HUES48 (cell line): ENCODE results near the gene AHCYL1.
A peak's percentile ranks its signal among the peaks of the same experiment; 100 is the strongest.

Source experiments
- H3K27ac ChIP-seq: one replicate; pipeline ENCODE4 v1.7.0; 2013; ENCODE audit warnings: low read depth, low read length, inconsistent platforms
- H3K27me3 ChIP-seq: 2 replicates; pipeline ENCODE4 v1.6.1; 2013; ENCODE audit warnings: mild to moderate bottlenecking, low read length; ENCODE audit not compliant: control insufficient read depth, insufficient read depth
- H3K36me3 ChIP-seq: 2 replicates; pipeline ENCODE4 v1.6.1; 2013; ENCODE audit warnings: low read length; ENCODE audit not compliant: control insufficient read depth, insufficient read depth
- H3K4me1 ChIP-seq: 2 replicates; pipeline ENCODE4 v1.6.1; 2013; ENCODE audit warnings: mild to moderate bottlenecking, low read length; ENCODE audit not compliant: control insufficient read depth, insufficient read depth
- H3K4me3 ChIP-seq: 2 replicates; pipeline ENCODE4 v1.5.1; 2013; ENCODE audit warnings: mild to moderate bottlenecking, low read depth, low read length
- H3K9ac ChIP-seq: 2 replicates; pipeline ENCODE4 v1.6.1; 2013; ENCODE audit warnings: mild to moderate bottlenecking, low read depth, low read length, moderate library complexity
- H3K9me3 ChIP-seq: 2 replicates; pipeline ENCODE4 v1.6.1; 2013; ENCODE audit warnings: low read length; ENCODE audit not compliant: control insufficient read depth, insufficient read depth

AHCYL1 gene

DNA sequence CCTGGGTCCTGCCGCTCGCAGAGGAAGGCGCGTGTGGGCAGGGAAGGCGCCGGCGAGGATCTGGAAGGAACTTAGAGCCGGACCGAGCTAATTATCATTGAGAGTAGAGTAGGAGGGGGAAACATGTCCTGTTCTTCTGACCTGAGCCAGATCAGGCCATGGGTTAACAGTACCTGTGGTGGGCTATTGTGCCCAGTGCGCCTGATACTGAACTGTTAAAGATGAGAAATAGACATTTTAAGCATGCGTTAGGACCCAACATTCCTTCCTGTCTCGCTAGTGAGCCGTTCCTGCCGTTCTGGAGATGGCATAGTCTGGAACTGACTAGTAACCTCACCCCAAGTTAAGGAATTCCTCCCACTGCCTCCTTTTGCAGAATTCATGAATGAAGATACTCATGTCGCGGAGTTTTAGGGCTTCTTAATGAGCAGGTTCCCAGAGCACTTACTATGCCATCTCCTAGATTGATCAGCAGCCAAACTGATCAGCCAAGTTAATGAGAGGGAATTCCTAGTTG lies 50.7 kb downstream of the AHCYL1 start:
- H3K9ac ChIP-seq: peak overlapping the region; percentile 75
- H3K9me3 ChIP-seq: no peaks in the 10 kb centered on the region
- H3K4me3 ChIP-seq: peak overlapping the region; percentile 87
- no peaks in the 10 kb centered on the region for H3K27me3 ChIP-seq
- peak overlapping the region; percentile 84 for H3K27ac ChIP-seq
- peaks cover 33% of the 10 kb centered on the region for H3K36me3 ChIP-seq
- H3K4me1 ChIP-seq: peaks cover 20% of the 10 kb centered on the region

DNA sequence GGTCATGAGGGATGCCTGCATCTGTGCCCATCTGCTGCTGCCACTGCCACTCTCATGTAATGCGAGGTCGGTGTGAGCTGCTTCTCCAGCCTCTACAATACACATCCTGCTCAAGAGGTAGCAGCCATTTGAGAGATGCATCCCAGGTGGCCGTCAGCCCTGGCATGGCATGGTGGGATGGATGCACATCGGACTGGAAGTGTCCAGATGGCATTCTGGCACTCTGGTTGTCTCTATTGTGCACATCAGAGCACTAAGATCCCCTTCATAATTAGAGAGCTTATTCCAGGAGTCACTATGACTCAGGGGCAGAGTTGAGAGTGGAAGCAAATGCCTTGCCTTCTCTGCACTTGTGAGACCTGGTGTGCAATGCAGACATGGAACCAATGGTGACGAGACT lies 53.7 kb downstream of the AHCYL1 start:
- Histone ChIP-seq H3K9me3 (no peaks in the 10 kb centered on the region), H3K9ac (no peak overlapping the region), H3K4me3 (no peak overlapping the region), H3K27ac (no peak overlapping the region), H3K36me3 (peaks cover 63% of the 10 kb centered on the region), H3K4me1 (peaks cover 12% of the 10 kb centered on the region), H3K27me3 (no peaks in the 10 kb centered on the region)

- Histone ChIP-seq H3K4me1 (peaks cover 4% of the 10 kb centered on the region), H3K9me3 (no peaks in the 10 kb centered on the region), H3K27me3 (no peaks in the 10 kb centered on the region), H3K9ac (no peak overlapping the region), H3K36me3 (peaks cover 76% of the 10 kb centered on the region), H3K27ac (no peak overlapping the region), H3K4me3 (no peak overlapping the region)
Measured at GRCh38 chr1:110039641-110040040, 55.1 kb downstream of the AHCYL1 start.

GRCh38 chr1:110040548-110040947 lies 56.0 kb downstream of the AHCYL1 start:
- Histone ChIP-seq H3K27me3 (no peaks in the 10 kb centered on the region), H3K4me3 (no peak overlapping the region), H3K9me3 (no peaks in the 10 kb centered on the region), H3K9ac (no peak overlapping the region), H3K36me3 (peaks cover 85% of the 10 kb centered on the region), H3K4me1 (peaks cover 3% of the 10 kb centered on the region), H3K27ac (no peak overlapping the region)

DNA sequence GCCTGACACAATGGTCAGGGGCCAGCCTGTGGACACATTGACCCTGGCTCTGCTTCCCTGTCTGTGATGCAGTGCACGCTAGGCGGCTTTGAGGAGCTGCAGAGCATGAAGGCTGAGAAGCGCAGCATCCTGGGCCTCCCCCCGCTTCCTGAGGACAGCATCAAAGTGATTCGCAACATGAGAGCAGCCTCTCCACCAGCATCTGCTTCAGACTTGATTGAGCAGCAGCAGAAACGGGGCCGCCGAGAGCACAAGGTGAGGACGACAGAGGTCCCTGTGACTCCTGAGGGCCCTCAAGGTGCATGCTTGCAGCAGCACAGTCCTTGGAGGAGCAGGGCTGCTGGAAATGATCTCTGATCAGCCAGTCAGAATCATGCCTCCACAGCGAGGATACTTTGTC lies 58.5 kb downstream of the AHCYL1 start:
- no peaks in the 10 kb centered on the region for H3K9me3 ChIP-seq
- no peaks in the 10 kb centered on the region for H3K4me1 ChIP-seq
- no peaks in the 10 kb centered on the region for H3K27me3 ChIP-seq
- H3K27ac ChIP-seq: no peak overlapping the region
- H3K36me3 ChIP-seq: peaks cover 98% of the 10 kb centered on the region
- no peak overlapping the region for H3K9ac ChIP-seq
- no peak overlapping the region for H3K4me3 ChIP-seq

DNA sequence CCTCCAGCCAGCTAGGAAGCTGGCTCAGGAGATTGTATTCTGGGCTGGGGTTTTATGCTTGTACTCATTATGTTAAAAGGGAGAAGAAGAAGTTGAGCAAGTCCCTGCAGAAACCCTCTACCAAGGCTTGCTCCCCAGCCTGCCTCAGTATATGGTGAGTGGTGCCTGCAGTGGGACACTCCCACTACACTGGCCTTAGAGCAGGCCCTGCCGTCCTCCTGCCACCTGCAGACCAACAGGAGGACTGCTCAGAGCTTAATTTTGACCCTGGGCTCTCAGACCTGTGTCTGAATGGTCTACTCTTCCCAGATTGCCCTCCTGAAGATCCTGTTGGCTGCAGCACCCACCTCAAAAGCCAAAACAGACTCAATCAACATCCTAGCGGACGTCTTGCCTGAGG lies 62.9 kb downstream of the AHCYL1 start:
- no peaks in the 10 kb centered on the region for H3K9me3 ChIP-seq
- H3K36me3 ChIP-seq: peaks cover 99% of the 10 kb centered on the region
- no peaks in the 10 kb centered on the region for H3K4me1 ChIP-seq
- no peaks in the 10 kb centered on the region for H3K27me3 ChIP-seq
- no peak overlapping the region for H3K27ac ChIP-seq
- no peak overlapping the region for H3K4me3 ChIP-seq
- no peak overlapping the region for H3K9ac ChIP-seq

GRCh38 chr1:110048240-110048639 lies 63.7 kb downstream of the AHCYL1 start:
- Histone ChIP-seq H3K4me1 (no peaks in the 10 kb centered on the region), H3K36me3 (peaks cover 99% of the 10 kb centered on the region), H3K9me3 (no peaks in the 10 kb centered on the region), H3K27ac (no peak overlapping the region), H3K9ac (no peak overlapping the region), H3K27me3 (no peaks in the 10 kb centered on the region), H3K4me3 (no peak overlapping the region)

DNA sequence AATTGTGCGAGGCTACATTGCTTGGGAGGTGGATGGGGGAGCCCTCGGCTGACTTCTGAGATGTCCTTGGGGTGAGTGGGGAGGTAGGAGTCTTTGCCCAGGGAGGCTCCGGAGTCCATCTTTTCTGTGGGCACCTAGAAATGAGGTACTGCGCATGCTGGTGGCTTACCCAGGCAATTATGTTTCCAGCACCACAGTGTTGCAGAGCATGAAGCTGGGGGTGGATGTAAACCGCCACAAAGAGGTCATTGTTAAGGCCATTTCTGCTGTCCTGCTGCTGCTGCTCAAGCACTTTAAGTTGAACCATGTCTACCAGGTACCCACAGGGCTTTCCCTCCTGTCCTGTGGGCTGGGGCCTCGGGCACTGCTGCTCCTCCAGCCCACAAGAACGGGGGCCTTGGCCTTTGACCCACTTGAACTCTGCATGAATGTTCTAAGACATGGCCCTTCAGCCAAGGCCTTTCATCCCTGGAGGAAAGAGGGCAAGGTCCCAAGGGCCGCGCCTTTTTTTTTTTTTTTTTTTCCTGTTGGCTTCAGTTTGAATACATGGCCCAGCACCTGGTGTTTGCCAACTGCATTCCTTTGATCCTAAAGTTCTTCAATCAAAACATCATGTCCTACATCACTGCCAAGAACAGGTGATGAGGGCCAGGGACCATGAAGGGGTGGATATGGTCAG lies 64.5 kb downstream of the AHCYL1 start:
- Histone ChIP-seq H3K4me3 (no peak overlapping the region), H3K27ac (no peak overlapping the region), H3K27me3 (no peaks in the 10 kb centered on the region), H3K36me3 (peaks cover 99% of the 10 kb centered on the region), H3K4me1 (no peaks in the 10 kb centered on the region), H3K9ac (no peak overlapping the region), H3K9me3 (no peaks in the 10 kb centered on the region)

DNA sequence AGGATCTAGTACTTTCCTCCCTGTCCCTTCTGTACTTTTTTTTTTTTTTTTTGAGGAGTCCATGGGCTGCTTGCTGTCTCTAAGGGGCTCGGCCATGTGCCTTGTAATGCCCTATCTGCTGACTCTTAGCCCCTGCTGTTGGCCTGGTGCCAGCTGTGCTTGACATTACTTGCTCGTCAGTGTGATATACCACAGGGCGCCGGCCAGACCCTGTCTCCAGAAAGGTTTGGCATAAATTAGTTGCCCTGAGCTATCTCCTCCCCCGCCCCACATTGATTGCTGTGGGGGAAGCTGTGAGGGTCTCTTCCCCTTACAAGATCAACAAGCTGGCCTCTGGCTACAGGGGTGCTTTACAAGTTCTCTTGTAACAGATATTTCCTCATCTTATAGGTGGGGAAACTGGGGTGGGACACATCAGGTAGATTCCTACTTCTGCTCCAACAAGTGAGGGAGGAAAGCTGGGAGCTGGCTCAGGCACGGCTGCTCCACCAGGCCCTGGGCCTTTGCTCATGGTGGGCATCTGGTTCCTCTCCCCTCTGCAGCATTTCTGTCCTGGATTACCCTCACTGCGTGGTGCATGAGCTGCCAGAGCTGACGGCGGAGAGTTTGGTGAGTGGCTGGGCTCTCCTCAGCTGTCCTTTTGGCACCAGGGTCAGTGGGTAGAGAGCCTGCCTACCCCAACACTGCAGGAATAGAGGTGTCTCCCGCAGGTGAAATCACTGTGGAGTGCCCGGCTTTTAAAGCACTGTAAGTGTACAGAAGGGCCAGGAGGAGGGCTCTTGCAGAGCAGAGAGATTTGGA lies 65.4 kb downstream of the AHCYL1 start:
- Histone ChIP-seq H3K27ac (no peak overlapping the region), H3K36me3 (peaks cover 99% of the 10 kb centered on the region), H3K4me3 (no peak overlapping the region), H3K9ac (no peak overlapping the region), H3K9me3 (no peaks in the 10 kb centered on the region), H3K27me3 (no peaks in the 10 kb centered on the region), H3K4me1 (no peaks in the 10 kb centered on the region)

DNA sequence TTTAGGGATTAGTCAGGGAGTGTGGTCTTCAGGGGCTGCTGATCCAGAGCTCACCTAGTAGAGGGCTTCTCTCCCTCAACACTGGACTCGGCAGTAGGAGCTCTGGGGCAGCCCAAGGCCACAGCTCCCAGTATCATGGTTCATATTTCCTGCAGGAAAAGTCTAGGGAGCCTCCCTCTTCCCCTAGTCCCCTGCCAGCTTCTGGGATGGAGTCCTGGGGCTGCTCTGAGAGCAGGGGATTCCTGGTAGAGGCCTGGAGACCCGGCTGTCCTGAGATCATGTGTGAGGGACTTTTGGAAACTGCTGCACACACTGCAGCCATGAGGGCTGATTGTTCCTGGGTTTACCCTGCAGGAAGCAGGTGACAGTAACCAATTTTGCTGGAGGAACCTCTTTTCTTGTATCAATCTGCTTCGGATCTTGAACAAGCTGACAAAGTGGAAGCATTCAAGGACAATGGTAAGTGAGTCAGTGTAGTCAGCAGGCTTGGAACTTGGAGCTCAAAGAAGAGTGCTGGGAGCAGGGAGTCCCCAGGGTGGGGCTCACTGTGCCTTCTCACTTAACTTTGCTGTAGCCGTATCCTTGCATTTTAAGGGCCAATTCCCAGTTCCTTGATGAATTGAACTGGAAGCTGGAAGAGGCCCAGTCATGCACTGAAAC lies 66.2 kb downstream of the AHCYL1 start:
- H3K4me1 ChIP-seq: no peaks in the 10 kb centered on the region
- no peak overlapping the region for H3K9ac ChIP-seq
- no peak overlapping the region for H3K27ac ChIP-seq
- peaks cover 99% of the 10 kb centered on the region for H3K36me3 ChIP-seq
- no peaks in the 10 kb centered on the region for H3K9me3 ChIP-seq
- H3K4me3 ChIP-seq: no peak overlapping the region
- H3K27me3 ChIP-seq: no peaks in the 10 kb centered on the region

DNA sequence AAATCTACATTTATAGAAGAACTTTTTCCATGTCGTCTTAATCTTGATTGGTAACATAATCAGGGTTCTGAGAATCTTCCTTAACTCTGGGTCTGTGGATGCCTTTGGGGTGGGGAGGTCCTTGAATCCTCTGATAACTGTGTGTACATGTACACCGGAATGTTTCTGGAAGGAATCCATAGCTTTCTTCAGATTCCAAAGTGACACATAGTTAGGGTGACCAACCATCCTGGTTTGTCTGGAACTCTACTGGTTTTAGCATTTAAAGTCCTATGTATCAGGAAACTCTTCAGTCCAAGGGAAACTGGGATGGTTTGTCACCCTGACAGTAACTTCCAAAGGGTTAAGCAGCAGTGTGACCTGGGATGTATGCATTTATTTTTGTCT lies 66.7 kb downstream of the AHCYL1 start:
- Histone ChIP-seq H3K27me3 (no peaks in the 10 kb centered on the region), H3K36me3 (peaks cover 99% of the 10 kb centered on the region), H3K9me3 (no peaks in the 10 kb centered on the region), H3K9ac (no peak overlapping the region), H3K4me1 (no peaks in the 10 kb centered on the region), H3K27ac (no peak overlapping the region), H3K4me3 (no peak overlapping the region)
